Activated naive CD8-positive, alpha-beta T cell treated with anti-CD3 and anti-CD28 coated beads, Interleukin-2, amount 50 U/mL, for 24 hours (primary cell): Measurements from ENCODE around the gene PPP1R12C.
A peak's percentile ranks its signal among the peaks of the same experiment; 100 is the strongest.
"Not testable (repeated sequence)": the region's sequence is repeated elsewhere in the genome, so short reads cannot be mapped to it uniquely, and the experiment has no call there.

ENCODE experiments used
- ATAC-seq: fragments of 150-1000 bp; cut with Tn5 transposase; one replicate; pipeline ENCODE4 v1.10.0; 2021
- DNase-seq: peaks from one replicate; pipeline ENCODE4 v3.0.0; 2021
- H3K27ac Mint-ChIP-seq: one replicate; pipeline ENCODE4 v1.8.0; 2021; ENCODE audit warnings: mild to moderate bottlenecking, mixed read lengths
- H3K27me3 Mint-ChIP-seq: one replicate; pipeline ENCODE4 v1.8.0; 2021; ENCODE audit warnings: mixed read lengths
- H3K36me3 Mint-ChIP-seq: one replicate; pipeline ENCODE4 v1.8.0; 2021; ENCODE audit warnings: low read depth, mixed read lengths
- H3K4me1 Mint-ChIP-seq: one replicate; pipeline ENCODE4 v1.8.0; 2021; ENCODE audit warnings: mixed read lengths
- H3K4me3 Mint-ChIP-seq: one replicate; pipeline ENCODE4 v1.8.0; 2021; ENCODE audit warnings: mild to moderate bottlenecking, moderate library complexity, mixed read lengths
- H3K9me3 Mint-ChIP-seq: one replicate; pipeline ENCODE4 v1.8.0; 2021; ENCODE audit warnings: mixed read lengths

The PPP1R12C gene

GRCh38 chr19:55116859-55117662 lies at the start of gene PPP1R12C:
PPP1R12C (minus strand) TSS chr19:55117637; CDS start chr19:55117543, 94 bp downstream.
- H3K9me3 Mint-ChIP-seq = no peaks in the 10 kb centered on the region
- peaks cover 32% of the 10 kb centered on the region for H3K4me1 Mint-ChIP-seq
- H3K4me3 Mint-ChIP-seq = peak within 1 kb of the TSS; percentile 100
- DNase-seq (peak; percentile 28), ATAC-seq (peak; percentile 3)
- H3K27me3 Mint-ChIP-seq = no peaks in the 10 kb centered on the region
- peak within 1 kb of the TSS; percentile 96 for H3K27ac Mint-ChIP-seq
- peaks cover 10% of the 10 kb centered on the region for H3K36me3 Mint-ChIP-seq

- Mint-ChIP-seq H3K9me3 (no peaks in the 10 kb centered on the region), H3K27me3 (peaks cover 73% of the 10 kb centered on the region), H3K27ac (peak within 1 kb of the TSS; percentile 34), H3K4me1 (peaks cover 11% of the 10 kb centered on the region), H3K36me3 (no peaks in the 10 kb centered on the region), H3K4me3 (peak within 1 kb of the TSS; percentile 39)
- ATAC-seq (peak; percentile 91), DNase-seq (peak; percentile 76)
Observed at GRCh38 chr19:55166530-55167268, 49.3 kb upstream of the PPP1R12C start, which contains the start of gene DNAAF3. DNAAF3 (minus strand) TSS chr19:55166613; CDS start chr19:55166413, 200 bp downstream.

DNA sequence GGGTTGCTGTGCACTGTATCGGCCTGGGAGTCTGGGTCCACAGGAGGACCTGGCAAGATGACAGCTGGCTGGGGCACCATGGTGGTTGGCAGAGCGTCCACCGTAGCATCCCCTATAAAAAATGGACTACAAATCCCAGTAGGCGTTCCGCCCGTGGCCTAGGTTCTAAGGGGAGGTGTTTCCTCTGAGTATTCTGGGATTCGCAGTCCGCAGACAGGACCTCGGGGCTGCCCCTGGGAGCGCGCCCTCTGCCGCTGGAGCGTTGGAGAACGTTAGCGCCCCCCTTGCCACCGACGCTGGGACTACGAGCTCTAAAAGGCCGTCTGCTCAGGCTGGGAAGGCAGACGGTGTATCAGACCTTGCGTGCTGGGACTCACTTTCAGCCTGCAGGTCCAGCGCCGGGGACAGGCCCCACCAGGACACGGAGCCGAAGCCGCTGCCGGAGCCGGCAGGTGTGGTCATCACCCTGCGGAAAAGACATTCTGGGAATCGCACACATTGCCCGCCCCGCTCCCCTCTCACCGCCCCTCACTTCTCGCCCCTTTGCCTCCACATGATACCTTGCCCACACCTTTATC lies 48.6 kb upstream of the PPP1R12C start:
- peak overlapping the region; percentile 39 for H3K4me3 Mint-ChIP-seq
- H3K4me1 Mint-ChIP-seq = peaks cover 11% of the 10 kb centered on the region
- H3K27ac Mint-ChIP-seq = peak overlapping the region; percentile 34
- ATAC-seq = peak; percentile 67
- peak; percentile 47 for DNase-seq
- H3K27me3 Mint-ChIP-seq = peaks cover 69% of the 10 kb centered on the region
- H3K9me3 Mint-ChIP-seq = no peaks in the 10 kb centered on the region
- no peaks in the 10 kb centered on the region for H3K36me3 Mint-ChIP-seq

DNA sequence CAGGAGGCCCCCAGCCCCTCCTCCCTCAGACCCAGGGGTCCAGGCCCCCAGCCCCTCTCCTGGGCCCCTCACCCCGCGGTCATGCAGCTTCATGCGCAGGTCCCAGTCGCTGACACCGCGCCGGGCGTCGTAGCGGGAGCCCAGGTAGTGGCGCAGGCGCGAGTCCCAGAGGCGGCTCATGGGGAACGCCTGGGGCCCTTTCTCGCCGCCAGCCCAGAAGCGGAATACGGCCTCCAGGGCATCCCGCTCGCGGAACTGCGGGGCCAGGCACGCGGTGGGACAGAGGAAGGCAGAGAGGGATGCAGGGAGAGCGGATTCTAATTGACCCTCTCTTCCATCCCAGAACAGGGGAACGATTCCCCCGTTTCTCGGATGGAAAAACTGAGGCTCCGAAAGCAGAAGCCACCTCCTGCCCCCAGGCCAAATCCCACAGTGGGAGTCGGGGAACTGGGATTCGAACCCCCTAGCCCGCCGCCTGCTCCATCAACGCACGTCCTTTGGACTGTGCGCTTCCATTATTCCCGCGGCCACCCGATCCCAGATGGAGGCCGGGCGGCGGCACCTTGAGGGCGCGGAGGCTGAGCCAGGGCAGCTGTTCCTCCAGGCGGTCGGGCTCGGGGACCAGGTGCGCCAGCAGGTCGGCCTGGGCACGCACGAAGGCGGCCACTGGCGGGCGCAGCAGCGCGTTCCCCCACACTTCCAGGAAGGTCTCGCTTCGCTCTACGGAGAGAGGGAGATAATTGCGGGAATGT lies 44.3 kb upstream of the PPP1R12C start:
- no peak overlapping the region for H3K27ac Mint-ChIP-seq
- DNase-seq = no peak
- ATAC-seq = no peak
- H3K4me1 Mint-ChIP-seq = peaks cover 8% of the 10 kb centered on the region
- no peak overlapping the region for H3K4me3 Mint-ChIP-seq
- no peaks in the 10 kb centered on the region for H3K36me3 Mint-ChIP-seq
- no peaks in the 10 kb centered on the region for H3K9me3 Mint-ChIP-seq
- peaks cover 66% of the 10 kb centered on the region for H3K27me3 Mint-ChIP-seq

DNA sequence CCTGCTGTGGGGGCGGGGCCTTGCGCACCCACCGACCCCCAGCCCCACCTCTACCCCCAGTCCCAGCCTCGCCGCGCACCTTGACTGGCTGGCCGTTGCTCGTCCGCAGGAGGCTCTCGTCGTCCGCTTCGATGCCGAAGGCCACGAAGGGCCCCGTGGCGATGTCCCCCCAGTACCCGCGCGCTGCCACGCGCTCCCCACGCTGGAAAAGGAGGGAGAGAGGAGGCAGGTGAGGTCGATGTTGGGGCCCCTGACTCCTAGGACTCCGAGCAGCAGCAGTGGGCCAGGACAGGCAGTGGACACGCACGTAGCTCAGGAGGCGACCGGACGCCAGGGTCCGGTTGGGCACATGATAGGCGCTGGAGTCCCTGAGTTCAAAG lies 43.5 kb upstream of the PPP1R12C start:
- Mint-ChIP-seq H3K27me3 (peaks cover 64% of the 10 kb centered on the region), H3K36me3 (no peaks in the 10 kb centered on the region), H3K4me3 (no peak overlapping the region), H3K9me3 (no peaks in the 10 kb centered on the region), H3K27ac (no peak overlapping the region), H3K4me1 (peaks cover 7% of the 10 kb centered on the region)
- DNase-seq (no peak), ATAC-seq (no peak)

GRCh38 chr19:55160128-55160985 lies 42.9 kb upstream of the PPP1R12C start:
- peaks cover 58% of the 10 kb centered on the region for H3K27me3 Mint-ChIP-seq
- no peak overlapping the region for H3K4me3 Mint-ChIP-seq
- no peaks in the 10 kb centered on the region for H3K36me3 Mint-ChIP-seq

DNA sequence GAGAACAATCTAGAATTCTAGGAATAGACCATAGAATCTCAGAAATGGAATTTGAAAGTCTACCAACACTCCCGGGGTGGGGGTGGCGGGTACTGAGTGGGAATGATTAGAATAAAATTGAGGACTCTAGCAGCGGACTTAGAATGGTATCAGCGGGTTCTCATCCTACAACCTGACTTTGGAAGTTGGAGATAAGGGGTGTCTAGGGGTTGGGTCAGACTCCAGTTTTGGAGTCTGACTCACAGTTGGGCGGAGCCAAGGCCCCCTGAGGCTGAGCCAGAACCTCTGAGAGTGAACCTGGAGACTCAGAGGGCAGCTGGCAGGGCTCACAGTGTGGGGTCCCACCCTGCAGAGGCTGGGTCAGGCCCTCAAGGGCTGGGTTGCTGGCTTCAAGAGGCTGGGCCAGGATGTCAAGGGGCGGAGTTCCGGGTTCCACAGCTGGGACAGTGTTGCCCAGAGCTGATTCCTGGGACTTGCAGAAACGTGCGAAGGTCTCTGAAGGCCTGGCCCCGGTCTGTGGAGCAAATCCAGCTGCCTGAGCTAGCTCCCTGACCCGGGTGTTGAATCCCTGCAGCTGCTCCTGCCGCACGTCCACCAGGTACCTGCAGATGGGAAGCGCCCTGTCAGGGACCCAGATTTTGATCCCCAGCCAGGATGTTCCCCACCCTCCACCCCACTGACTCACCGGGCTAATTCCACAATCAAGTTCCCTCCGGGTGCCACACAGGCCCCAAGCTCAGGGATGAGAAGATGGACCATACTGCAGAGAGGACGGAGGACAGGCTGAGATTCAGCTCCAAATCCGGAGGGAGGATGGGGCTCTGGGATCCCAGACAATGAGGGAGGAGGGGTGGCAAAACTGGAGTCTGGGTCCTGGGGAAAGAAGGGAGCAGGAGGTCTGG lies 41.7 kb upstream of the PPP1R12C start:
- no peak for DNase-seq
- Mint-ChIP-seq H3K4me3 (no peak overlapping the region), H3K27me3 (peaks cover 56% of the 10 kb centered on the region), H3K36me3 (peaks cover 2% of the 10 kb centered on the region), H3K27ac (no peak overlapping the region), H3K9me3 (no peaks in the 10 kb centered on the region), H3K4me1 (peaks cover 10% of the 10 kb centered on the region)
- no peak for ATAC-seq

More at GRCh38 chr19:55160128-55160985, 42.9 kb upstream of the PPP1R12C start:
- Mint-ChIP-seq H3K4me1 (peaks cover 7% of the 10 kb centered on the region), H3K9me3 (no peaks in the 10 kb centered on the region), H3K27ac (no peak overlapping the region)
- ATAC-seq (peak; percentile 85), DNase-seq (peak; percentile 93)

DNA sequence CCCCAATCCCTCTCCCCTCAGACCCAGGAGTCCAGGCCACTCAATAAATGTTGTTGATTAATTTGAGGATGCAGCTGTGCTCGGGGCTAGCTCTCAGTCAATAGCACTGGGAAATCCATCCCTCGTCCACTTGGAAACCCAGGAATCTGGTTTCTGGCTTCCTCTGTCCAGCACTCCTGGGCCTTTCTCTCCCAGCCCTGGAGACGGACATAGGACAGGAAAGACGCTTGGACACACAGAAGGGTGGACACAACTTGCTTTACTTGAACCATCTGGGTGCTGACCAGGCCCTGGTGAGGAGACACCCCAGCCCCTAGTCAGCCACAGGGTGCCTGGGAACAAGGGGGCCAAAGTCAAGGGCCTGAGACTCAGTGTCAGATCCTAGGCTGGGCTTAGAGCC lies 41.0 kb upstream of the PPP1R12C start:
- peaks cover 50% of the 10 kb centered on the region for H3K27me3 Mint-ChIP-seq
- no peak overlapping the region for H3K4me3 Mint-ChIP-seq
- H3K27ac Mint-ChIP-seq = no peak overlapping the region
- peaks cover 2% of the 10 kb centered on the region for H3K36me3 Mint-ChIP-seq
- peaks cover 4% of the 10 kb centered on the region for H3K9me3 Mint-ChIP-seq
- peaks cover 13% of the 10 kb centered on the region for H3K4me1 Mint-ChIP-seq
- no peak for DNase-seq
- ATAC-seq = no peak

GRCh38 chr19:55157064-55157908 lies 39.8 kb upstream of the PPP1R12C start, which contains the start of gene TNNI3:
TNNI3 (minus strand) TSS chr19:55157732; CDS start chr19:55157589, 143 bp downstream.
- peaks cover 6% of the 10 kb centered on the region for H3K9me3 Mint-ChIP-seq
- H3K27ac Mint-ChIP-seq = no peak within 1 kb of the TSS
- peaks cover 45% of the 10 kb centered on the region for H3K27me3 Mint-ChIP-seq
- no peak within 1 kb of the TSS for H3K4me3 Mint-ChIP-seq
- H3K36me3 Mint-ChIP-seq = peaks cover 2% of the 10 kb centered on the region
- peaks cover 14% of the 10 kb centered on the region for H3K4me1 Mint-ChIP-seq
- DNase-seq = no peak
- no peak for ATAC-seq

- peak; percentile 54 for DNase-seq
- H3K27ac Mint-ChIP-seq = no peak overlapping the region
Observed at GRCh38 chr19:55156202-55157063, 39.0 kb upstream of the PPP1R12C start.

DNA sequence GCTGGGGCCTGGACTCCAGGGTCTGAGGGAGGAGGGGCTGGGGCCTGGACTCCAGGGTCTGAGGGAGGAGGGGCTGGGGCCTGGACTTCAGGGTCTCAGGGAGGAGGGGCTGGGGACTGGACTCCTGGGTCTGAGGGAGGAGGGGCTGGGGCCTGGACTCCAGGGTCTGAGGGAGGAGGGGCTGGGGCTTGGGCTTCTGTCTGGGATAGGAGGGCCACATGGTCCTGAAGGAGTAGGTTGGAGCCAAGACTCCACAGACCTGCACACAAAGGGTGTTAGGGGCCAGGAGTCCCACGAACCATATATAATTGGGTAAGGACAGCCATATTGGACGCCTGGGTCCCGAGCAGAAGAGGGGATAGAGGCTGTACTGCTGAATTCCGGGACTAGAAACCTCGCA lies 38.3 kb upstream of the PPP1R12C start:
- not testable (repeated sequence) for DNase-seq, ATAC-seq, H3K4me3 Mint-ChIP-seq, H3K27ac Mint-ChIP-seq, H3K36me3 Mint-ChIP-seq
- peaks cover 14% of the 10 kb centered on the region for H3K9me3 Mint-ChIP-seq
- peaks cover 21% of the 10 kb centered on the region for H3K4me1 Mint-ChIP-seq
- peaks cover 42% of the 10 kb centered on the region for H3K27me3 Mint-ChIP-seq

More at GRCh38 chr19:55156202-55157063, 39.0 kb upstream of the PPP1R12C start:
- H3K9me3 Mint-ChIP-seq = peaks cover 14% of the 10 kb centered on the region
- H3K27me3 Mint-ChIP-seq = peaks cover 42% of the 10 kb centered on the region
- H3K36me3 Mint-ChIP-seq = peaks cover 5% of the 10 kb centered on the region
- ATAC-seq = no peak
- peaks cover 21% of the 10 kb centered on the region for H3K4me1 Mint-ChIP-seq
- no peak overlapping the region for H3K4me3 Mint-ChIP-seq
